Esophagus (tissue), 2 donors: ENCODE measurements around the gene LRTM1. TPM values are rescaled to one million over a fixed set of nuclear protein-coding genes. Genes with fewer than 3 reads are reported as not detected.

Source experiments
- H3K27ac ChIP-seq, 2 donors: one replicate each; pipeline ENCODE4 v1.5.1; 2013; ENCODE audit warnings: low read depth in 2 of 2, mild to moderate bottlenecking in 2 of 2, inconsistent platforms in 1 of 2, low read length in 1 of 2, moderate library complexity in 1 of 2
- H3K27me3 ChIP-seq, 2 donors: one replicate each; pipeline ENCODE4 v1.6.1; 2013; ENCODE audit warnings: low read length in 2 of 2, control low read depth in 1 of 2, mild to moderate bottlenecking in 1 of 2; ENCODE audit not compliant: insufficient read depth in 2 of 2, control insufficient read depth in 1 of 2
- H3K36me3 ChIP-seq, 2 donors: one replicate each; pipeline ENCODE4 v1.6.1; 2013; ENCODE audit warnings: low read length in 1 of 2; ENCODE audit not compliant: control insufficient read depth in 2 of 2, insufficient read depth in 2 of 2
- H3K4me1 ChIP-seq, 2 donors: one replicate each; pipeline ENCODE4 v1.6.1; 2013; ENCODE audit warnings: low read length in 1 of 2; ENCODE audit not compliant: control insufficient read depth in 2 of 2, insufficient read depth in 2 of 2
- H3K4me3 ChIP-seq, 2 donors: one replicate each; pipeline ENCODE4 v1.5.1; 2013; ENCODE audit warnings: low read length in 2 of 2, mild to moderate bottlenecking in 2 of 2, low read depth in 1 of 2, moderate library complexity in 1 of 2
- H3K9me3 ChIP-seq, 2 donors: one replicate each; pipeline ENCODE4 v1.6.1; 2013; ENCODE audit warnings: mild to moderate bottlenecking in 2 of 2, low read depth in 1 of 2, low read length in 1 of 2, moderate library complexity in 1 of 2; ENCODE audit not compliant: control insufficient read depth in 2 of 2, insufficient read depth in 1 of 2
- WGBS, 2 donors: extraction: QIAGEN DNeasy Blood & Tissue Kit; methylation state at CpG; one replicate each; pipeline ENCODE4 v1.1.7; 2013; 5-methylcytosine and 5-hydroxymethylcytosine counted together
- polyA plus RNA-seq, 2 donors: library from polyadenylated mRNA; stranded (reverse); fragments of 200-250 nt; gene quantifications; one replicate each; pipeline ENCODE4 v1.2.3, GENCODE V29; 2013
- donor health status: healthy with polysubstance abuse.
- donor health status: Bipolar disorder and iron deficiency.

LRTM1 gene
- polyA plus RNA-seq, 2 donors, result not detected

- no peak overlapping the region for H3K4me3 ChIP-seq
- no peak overlapping the region for H3K27ac ChIP-seq
- no peaks in the 10 kb centered on the region for H3K27me3 ChIP-seq
- no peaks in the 10 kb centered on the region for H3K9me3 ChIP-seq
- peaks cover 0 to 3% of the 10 kb centered on the region in 2 donors for H3K4me1 ChIP-seq
- H3K36me3 ChIP-seq, result no peaks in the 10 kb centered on the region
- WGBS, 2 donors, result 61 to 82% methylated on average over 4 of the region's 4 CpGs
Measured at GRCh38 chr3:54949491-54950044, 21.7 kb upstream of the LRTM1 start.

- H3K27me3 ChIP-seq, result no peaks in the 10 kb centered on the region
- no peaks in the 10 kb centered on the region for H3K9me3 ChIP-seq
- H3K36me3 ChIP-seq, result no peaks in the 10 kb centered on the region
- no peaks in the 10 kb centered on the region for H3K4me1 ChIP-seq
- 82 to 88% methylated on average over 7 of the region's 7 CpGs for WGBS, 2 donors
- H3K27ac ChIP-seq, result no peak overlapping the region
- H3K4me3 ChIP-seq, result no peak overlapping the region
Measured at GRCh38 chr3:54941690-54942362, 14.0 kb upstream of the LRTM1 start.

- WGBS, 2 donors, result 70 to 85% methylated on average over 2 of the region's 2 CpGs
- H3K27me3 ChIP-seq, result no peaks in the 10 kb centered on the region
- no peaks in the 10 kb centered on the region for H3K9me3 ChIP-seq
- no peaks in the 10 kb centered on the region for H3K4me1 ChIP-seq
- no peak overlapping the region for H3K4me3 ChIP-seq
- H3K36me3 ChIP-seq, result no peaks in the 10 kb centered on the region
- H3K27ac ChIP-seq, result no peak overlapping the region
Measured at GRCh38 chr3:54940971-54941370, 13.1 kb upstream of the LRTM1 start.

GRCh38 chr3:54939557-54940300 lies 11.9 kb upstream of the LRTM1 start:
- Histone ChIP-seq H3K4me3 (no peak overlapping the region), H3K27ac (no peak overlapping the region), H3K9me3 (no peaks in the 10 kb centered on the region), H3K4me1 (no peaks in the 10 kb centered on the region), H3K27me3 (no peaks in the 10 kb centered on the region), H3K36me3 (no peaks in the 10 kb centered on the region)
- WGBS, 2 donors, result 53 to 82% methylated on average over 6 of the region's 6 CpGs

GRCh38 chr3:54936561-54936960 lies 8.7 kb upstream of the LRTM1 start:
- Histone ChIP-seq H3K9me3 (no peaks in the 10 kb centered on the region), H3K36me3 (no peaks in the 10 kb centered on the region), H3K27ac (no peak overlapping the region), H3K4me3 (no peak overlapping the region), H3K27me3 (no peaks in the 10 kb centered on the region), H3K4me1 (no peaks in the 10 kb centered on the region)
- WGBS, 2 donors, result 78 to 89% methylated on average over 5 of the region's 5 CpGs

- Histone ChIP-seq H3K27ac (no peak overlapping the region), H3K36me3 (no peaks in the 10 kb centered on the region), H3K4me3 (no peak overlapping the region), H3K27me3 (no peaks in the 10 kb centered on the region), H3K4me1 (no peaks in the 10 kb centered on the region), H3K9me3 (no peaks in the 10 kb centered on the region)
- 74 to 84% methylated on average over 3 of the region's 3 CpGs for WGBS, 2 donors
Measured at GRCh38 chr3:54935869-54936268, 8.0 kb upstream of the LRTM1 start.

GRCh38 chr3:54932606-54933005 lies 4.7 kb upstream of the LRTM1 start:
- Histone ChIP-seq H3K9me3 (no peaks in the 10 kb centered on the region), H3K4me1 (no peaks in the 10 kb centered on the region), H3K36me3 (no peaks in the 10 kb centered on the region), H3K27me3 (no peaks in the 10 kb centered on the region), H3K4me3 (no peak overlapping the region), H3K27ac (no peak overlapping the region)
- WGBS, 2 donors, result 62 to 67% methylated on average over 4 of the region's 4 CpGs

- Histone ChIP-seq H3K27me3 (no peaks in the 10 kb centered on the region), H3K9me3 (no peaks in the 10 kb centered on the region), H3K36me3 (no peaks in the 10 kb centered on the region), H3K4me1 (no peaks in the 10 kb centered on the region), H3K27ac (no peak overlapping the region), H3K4me3 (no peak overlapping the region)
- WGBS, 2 donors, result 58 to 69% methylated on average over 4 of the region's 4 CpGs
Measured at GRCh38 chr3:54931182-54931581, 3.3 kb upstream of the LRTM1 start.

- WGBS, 2 donors, result 94 to 95% methylated on average over 12 of the region's 12 CpGs
- H3K36me3 ChIP-seq, result no peaks in the 10 kb centered on the region
Measured at GRCh38 chr3:54918516-54918915, 9.3 kb downstream of the LRTM1 start.

More at GRCh38 chr3:54918516-54918915, 9.3 kb downstream of the LRTM1 start:
- H3K4me1 ChIP-seq, result no peaks in the 10 kb centered on the region
- H3K27ac ChIP-seq, result no peak overlapping the region
- H3K27me3 ChIP-seq, result no peaks in the 10 kb centered on the region
- H3K4me3 ChIP-seq, result no peak overlapping the region
- no peaks in the 10 kb centered on the region for H3K9me3 ChIP-seq
